ENCODE data around the gene ANKLE1. TPM values are rescaled to one million over a fixed set of nuclear protein-coding genes. Genes with fewer than 3 reads are reported as not detected.

The ANKLE1 gene
- total and polyA plus RNA-seq, 3 experiments from 2014 or later: 0.47 to 16.2 (median 15.2) TPM

DNA sequence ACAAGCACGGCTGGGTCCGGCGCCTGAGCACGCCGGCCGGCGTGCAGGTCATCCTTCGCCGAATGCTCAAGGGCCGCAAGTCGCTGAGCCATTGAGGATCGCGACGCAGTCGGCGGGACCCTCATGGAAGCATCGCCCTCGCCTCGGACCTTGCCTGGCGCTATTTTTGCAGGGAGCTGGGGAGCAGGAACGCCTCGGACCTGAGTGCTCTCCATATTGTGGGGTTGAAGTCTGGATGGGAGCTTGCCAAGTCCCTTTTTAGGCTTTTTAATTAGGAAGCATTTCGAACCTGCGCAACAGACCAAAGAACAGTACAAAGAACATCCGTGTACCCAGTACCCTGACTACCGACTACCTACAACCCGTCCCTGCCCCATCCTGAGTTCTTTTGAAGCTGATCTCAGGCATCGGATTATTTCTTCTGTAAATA lies 24.6 kb downstream of the ANKLE1 start:
- DNase-seq: no peak
- Mint-ChIP-seq H3K9me3 (no peaks in the 10 kb centered on the region), H3K4me3 (peak overlapping the region; percentile 87 to 100 (median 90)), H3K36me3 (peaks cover 0 to 13% (median 0%) of the 10 kb centered on the region in 3 donors), H3K27ac (peak overlapping the region in 6 of 8 donors; percentile 72 to 99 (median 84)), H3K27me3 (peaks cover 0 to 2% of the 10 kb centered on the region in 2 donors), H3K4me1 (peaks cover 48 to 70% (median 60%) of the 10 kb centered on the region in 3 donors)
- no peaks in the 10 kb centered on the region for H3K27me3 ChIP-seq (ENCODE audit: insufficient read depth, low read length, poor library complexity, severe bottlenecking)
- H3K27ac ChIP-seq (ENCODE audit: low read depth, low read length): peak overlapping the region; percentile 79
- peak overlapping the region; percentile 92 for H3K4me3 ChIP-seq (ENCODE audit: low read length)
- H3K4me1 ChIP-seq (ENCODE audit: insufficient read depth, low read length): peaks cover 42% of the 10 kb centered on the region
- ChIA-PET CTCF (interaction anchor here (0.7 to 1.7 kb wide), 3 partner anchors 22 to 71 kb away, joined by 3 to 6 read pairs (median 3); partner anchors contain the start of gene ANO8), POLR2A (interaction anchor here (0.8 kb wide), 1 partner anchor 29 kb away, joined by 3 read pairs; the partner anchor contains the start of gene ANO8)
- H3K36me3 ChIP-seq (ENCODE audit: insufficient read depth, low read length): no peaks in the 10 kb centered on the region
- no peaks in the 10 kb centered on the region for H3K9me3 ChIP-seq (ENCODE audit: low read length)

GRCh38 chr19:17307876-17308377 lies 26.2 kb downstream of the ANKLE1 start:
- no peak overlapping the region for H3K4me3 ChIP-seq (ENCODE audit: low read length)
- CTCF ChIA-PET: interaction anchor here (1.6 to 1.8 kb wide), 3 partner anchors 19 to 38 kb away, joined by 4 to 6 read pairs (median 5); no protein-coding TSS in a partner anchor
- no peaks in the 10 kb centered on the region for H3K9me3 ChIP-seq (ENCODE audit: low read length)
- peak overlapping the region in 3 of 8 donors; percentile 5 to 88 (median 72) for H3K27ac Mint-ChIP-seq
- H3K36me3 Mint-ChIP-seq: peaks cover 0 to 22% (median 0%) of the 10 kb centered on the region in 3 donors
- peaks cover 0 to 2% of the 10 kb centered on the region in 2 donors for H3K27me3 Mint-ChIP-seq
- DNase-seq: no peak
- POLR2A ChIA-PET: interaction anchor here (0.6 to 1.7 kb wide), 2 partner anchors 10 to 18 kb away, joined by 3 to 5 read pairs; no protein-coding TSS in a partner anchor
- H3K4me3 Mint-ChIP-seq: peak overlapping the region; percentile 39 to 86 (median 61)
- H3K27ac ChIP-seq (ENCODE audit: low read depth, low read length): no peak overlapping the region
- H3K36me3 ChIP-seq (ENCODE audit: insufficient read depth, low read length): no peaks in the 10 kb centered on the region
- peaks cover 47 to 68% (median 58%) of the 10 kb centered on the region in 3 donors for H3K4me1 Mint-ChIP-seq
- H3K9me3 Mint-ChIP-seq: no peaks in the 10 kb centered on the region
- H3K27me3 ChIP-seq (ENCODE audit: insufficient read depth, low read length, poor library complexity, severe bottlenecking): no peaks in the 10 kb centered on the region
- peaks cover 34% of the 10 kb centered on the region for H3K4me1 ChIP-seq (ENCODE audit: insufficient read depth, low read length)

- peak within 1 kb of the TSS; percentile 87 to 98 (median 96) for H3K27ac Mint-ChIP-seq
- CTCF ChIA-PET: interaction anchor here (1.0 to 2.1 kb wide), 9 partner anchors 11 to 97 kb away, joined by 3 to 13 read pairs (median 4); partner anchors contain the start of gene ANO8
These were observed 27.7 kb downstream of the ANKLE1 start, which contains the start of gene DDA1 for GRCh38 chr19:17309198-17309964. Gene DDA1, plus strand, starts transcription at chr19:17309563. Its CDS starts 92 bp downstream, at chr19:17309655.

DNA sequence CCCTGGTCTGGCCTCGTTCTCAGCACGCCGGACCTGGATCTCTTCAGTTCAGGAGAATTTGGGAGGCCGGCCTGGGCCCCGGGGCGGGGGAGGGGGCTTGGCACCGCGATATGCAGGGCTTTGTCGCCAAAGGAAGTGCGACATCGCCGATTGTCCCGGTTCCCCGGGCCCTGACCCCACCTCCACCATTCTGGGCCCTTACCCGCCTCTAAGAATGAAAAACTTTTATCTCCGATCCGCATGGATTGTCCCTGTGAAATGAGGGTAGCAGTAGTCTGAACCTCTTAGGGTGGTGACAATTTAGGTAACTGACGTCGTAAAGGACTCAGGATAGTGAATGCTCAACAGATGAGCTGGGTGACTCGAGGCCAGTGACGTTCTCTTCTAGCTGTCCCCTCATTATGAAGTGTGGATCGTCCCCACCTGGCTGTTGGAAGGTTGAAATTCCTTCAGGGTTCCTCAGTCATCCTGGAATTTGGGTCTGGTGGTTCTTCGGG lies 28.3 kb downstream of the ANKLE1 start:
- peaks cover 38 to 51% (median 41%) of the 10 kb centered on the region in 3 donors for H3K4me1 Mint-ChIP-seq
- ChIA-PET CTCF (interaction anchor here (1.5 to 2.1 kb wide), 4 partner anchors 15 to 36 kb away, joined by 3 to 13 read pairs (median 8); partner anchors contain the start of gene ANO8), POLR2A (interaction anchor here (0.9 to 1.2 kb wide), 3 partner anchors 22 to 184 kb away, joined by 3 read pairs; no protein-coding TSS in a partner anchor)
- peak overlapping the region; percentile 94 to 99 (median 98) for H3K4me3 Mint-ChIP-seq
- peaks cover 13% of the 10 kb centered on the region for H3K36me3 ChIP-seq (ENCODE audit: insufficient read depth, low read length)
- no peaks in the 10 kb centered on the region for H3K9me3 Mint-ChIP-seq
- H3K36me3 Mint-ChIP-seq: peaks cover 0 to 38% (median 0%) of the 10 kb centered on the region in 3 donors
- peak overlapping the region; percentile 89 for H3K27ac ChIP-seq (ENCODE audit: low read depth, low read length)
- no peaks in the 10 kb centered on the region for H3K27me3 ChIP-seq (ENCODE audit: insufficient read depth, low read length, poor library complexity, severe bottlenecking)
- no peaks in the 10 kb centered on the region for H3K9me3 ChIP-seq (ENCODE audit: low read length)
- H3K27me3 Mint-ChIP-seq: peaks cover 0 to 2% of the 10 kb centered on the region in 2 donors
- peak overlapping the region; percentile 75 to 98 (median 94) for H3K27ac Mint-ChIP-seq
- H3K4me3 ChIP-seq (ENCODE audit: low read length): peak overlapping the region; percentile 93
- no peak for DNase-seq
- peaks cover 25% of the 10 kb centered on the region for H3K4me1 ChIP-seq (ENCODE audit: insufficient read depth, low read length)

More at GRCh38 chr19:17309198-17309964, 27.7 kb downstream of the ANKLE1 start, which contains the start of gene DDA1:
- Mint-ChIP-seq H3K27me3 (peaks cover 0 to 2% of the 10 kb centered on the region in 2 donors), H3K4me1 (peaks cover 42 to 57% (median 47%) of the 10 kb centered on the region in 3 donors), H3K4me3 (peak within 1 kb of the TSS; percentile 94 to 99 (median 98)), H3K36me3 (peaks cover 0 to 33% (median 0%) of the 10 kb centered on the region in 3 donors), H3K9me3 (no peaks in the 10 kb centered on the region)
- POLR2A ChIA-PET: interaction anchor here (0.5 to 1.7 kb wide), 17 partner anchors 17 to 1215 kb away, joined by 3 to 9 read pairs (median 4); partner anchors contain the start of genes ANO8, BABAM1, BST2 and JUND
- Histone ChIP-seq H3K36me3 (ENCODE audit: insufficient read depth, low read length) (peaks cover 9% of the 10 kb centered on the region), H3K4me1 (ENCODE audit: insufficient read depth, low read length) (peaks cover 26% of the 10 kb centered on the region), H3K27ac (ENCODE audit: low read depth, low read length) (peak within 1 kb of the TSS; percentile 89), H3K27me3 (ENCODE audit: insufficient read depth, low read length, poor library complexity, severe bottlenecking) (no peaks in the 10 kb centered on the region), H3K9me3 (ENCODE audit: low read length) (no peaks in the 10 kb centered on the region), H3K4me3 (ENCODE audit: low read length) (peak within 1 kb of the TSS; percentile 93)
- DNase-seq: peak; percentile 98 to 100 (median 99)

GRCh38 chr19:17311455-17312188 lies 29.9 kb downstream of the ANKLE1 start:
- Histone ChIP-seq H3K4me1 (ENCODE audit: insufficient read depth, low read length) (peaks cover 17% of the 10 kb centered on the region), H3K27me3 (ENCODE audit: insufficient read depth, low read length, poor library complexity, severe bottlenecking) (no peaks in the 10 kb centered on the region), H3K27ac (ENCODE audit: low read depth, low read length) (no peak overlapping the region), H3K4me3 (ENCODE audit: low read length) (no peak overlapping the region), H3K36me3 (ENCODE audit: insufficient read depth, low read length) (peaks cover 20% of the 10 kb centered on the region), H3K9me3 (ENCODE audit: low read length) (no peaks in the 10 kb centered on the region)
- H3K36me3 Mint-ChIP-seq: peaks cover 0 to 43% (median 0%) of the 10 kb centered on the region in 3 donors
- peaks cover 0 to 2% of the 10 kb centered on the region in 2 donors for H3K27me3 Mint-ChIP-seq
- peak overlapping the region in 5 of 8 donors; percentile 5 to 84 (median 81) for H3K27ac Mint-ChIP-seq
- H3K9me3 Mint-ChIP-seq: no peaks in the 10 kb centered on the region
- H3K4me1 Mint-ChIP-seq: peaks cover 29 to 38% (median 32%) of the 10 kb centered on the region in 3 donors
- POLR2A ChIA-PET: no interaction called here
- DNase-seq: no peak
- CTCF ChIA-PET: interaction anchor here (1.4 kb wide), 1 partner anchor 35 kb away, joined by 3 read pairs; no protein-coding TSS in a partner anchor
- H3K4me3 Mint-ChIP-seq: peak overlapping the region; percentile 26 to 83 (median 62)

- no peak for DNase-seq
- H3K4me1 ChIP-seq (ENCODE audit: insufficient read depth, low read length): peaks cover 14% of the 10 kb centered on the region
- H3K27ac Mint-ChIP-seq: no peak overlapping the region
- H3K27me3 Mint-ChIP-seq: peaks cover 0 to 2% of the 10 kb centered on the region in 2 donors
- H3K4me3 ChIP-seq (ENCODE audit: low read length): no peak overlapping the region
- H3K9me3 ChIP-seq (ENCODE audit: low read length): no peaks in the 10 kb centered on the region
- ChIA-PET CTCF (interaction anchor here (0.6 to 1.4 kb wide), 5 partner anchors 20 to 115 kb away, joined by 3 read pairs; no protein-coding TSS in a partner anchor), POLR2A (interaction anchor here (0.5 to 0.6 kb wide), 2 partner anchors 24 to 127 kb away, joined by 3 to 9 read pairs; no protein-coding TSS in a partner anchor)
- H3K9me3 Mint-ChIP-seq: no peaks in the 10 kb centered on the region
- no peaks in the 10 kb centered on the region for H3K27me3 ChIP-seq (ENCODE audit: insufficient read depth, low read length, poor library complexity, severe bottlenecking)
- peaks cover 20% of the 10 kb centered on the region for H3K36me3 ChIP-seq (ENCODE audit: insufficient read depth, low read length)
- H3K4me3 Mint-ChIP-seq: peak overlapping the region in 1 of 7 donors; percentile 75
- H3K4me1 Mint-ChIP-seq: peaks cover 29 to 36% (median 31%) of the 10 kb centered on the region in 3 donors
- H3K27ac ChIP-seq (ENCODE audit: low read depth, low read length): no peak overlapping the region
- peaks cover 0 to 49% (median 0%) of the 10 kb centered on the region in 3 donors for H3K36me3 Mint-ChIP-seq
These were observed 30.8 kb downstream of the ANKLE1 start for GRCh38 chr19:17312189-17313113.
